Neural cell (in vitro differentiated cells): ENCODE data around the gene MTCH1. TPM values are rescaled to one million over a fixed set of nuclear protein-coding genes. Genes with fewer than 3 reads are reported as not detected.
A peak's percentile ranks its signal among the peaks of the same experiment; 100 is the strongest.

Experiments used
- H2AFZ ChIP-seq: fragments of 200-600, 300-800 bp; sonication (generic), shearing (Covaris generic); 2 replicates; pipeline ENCODE4 v1.6.0; 2014; ENCODE audit warnings: low read depth, mild to moderate bottlenecking, antibody characterized with exemption, low read length, moderate library complexity
- H3F3A ChIP-seq: fragments of 200-600 bp; shearing (Covaris generic); 2 replicates; pipeline ENCODE4 v1.6.1; 2016; ENCODE audit warnings: mild to moderate bottlenecking, moderate library complexity, mixed read lengths, antibody characterized with exemption, low read length; ENCODE audit not compliant: insufficient read depth, poor library complexity, severe bottlenecking
- H3K27ac ChIP-seq: fragments of 200-600, 300-800 bp; sonication (generic), shearing (Covaris generic); 2 replicates; pipeline ENCODE4 v1.5.1; 2014; ENCODE audit warnings: mild to moderate bottlenecking, low read length, moderate library complexity
- H3K27me3 ChIP-seq: fragments of 300-800, 200-600 bp; sonication (generic), shearing (Covaris generic); 2 replicates; pipeline ENCODE4 v1.6.0; 2014; ENCODE audit warnings: mild to moderate bottlenecking, low read depth, low read length, moderate library complexity; ENCODE audit not compliant: insufficient read depth
- H3K36me3 ChIP-seq: fragments of 300-800, 200-600 bp; sonication (generic), shearing (Covaris generic); 2 replicates; pipeline ENCODE4 v1.5.1; 2014; ENCODE audit warnings: mild to moderate bottlenecking, antibody characterized with exemption, low read length, moderate library complexity; ENCODE audit not compliant: insufficient read depth
- H3K4me2 ChIP-seq: fragments of 300-800, 200-600 bp; sonication (generic), shearing (Covaris generic); 2 replicates; pipeline ENCODE4 v1.6.0; 2014; ENCODE audit warnings: mild to moderate bottlenecking, low read length
- H3K4me3 ChIP-seq: fragments of 300-800, 200-600 bp; sonication (generic), shearing (Covaris generic); 2 replicates; pipeline ENCODE4 v1.5.1; 2014; ENCODE audit warnings: mild to moderate bottlenecking, low read length, moderate library complexity
- H3K79me2 ChIP-seq: fragments of 200-600 bp; shearing (Covaris generic); replicated peaks from 2 replicates; pipeline ENCODE4 v1.6.0; 2014; ENCODE audit warnings: mild to moderate bottlenecking, low read length, moderate library complexity; ENCODE audit not compliant: insufficient read depth
- H3K9ac ChIP-seq: fragments of 300-800, 200-600 bp; sonication (generic), shearing (Covaris generic); 2 replicates; pipeline ENCODE4 v1.6.1; 2016; ENCODE audit warnings: mild to moderate bottlenecking, low read length, mixed read lengths
- H3K9me2 ChIP-seq: fragments of 200-600 bp; shearing (Covaris generic); 2 replicates; pipeline ENCODE4 v1.6.1; 2016; ENCODE audit warnings: mild to moderate bottlenecking, low read length, mixed read lengths; ENCODE audit not compliant: insufficient read depth
- H3K9me3 ChIP-seq: fragments of 200-600, 300-800 bp; sonication (generic), shearing (Covaris generic); 2 replicates; pipeline ENCODE4 v1.6.1; 2016; ENCODE audit warnings: mild to moderate bottlenecking, mixed run types, low read length, moderate library complexity, mixed read lengths
- H4K20me1 ChIP-seq: fragments of 200-600 bp; shearing (Covaris generic); 2 replicates; pipeline ENCODE4 v1.6.1; 2016; ENCODE audit warnings: mild to moderate bottlenecking, mixed run types; ENCODE audit not compliant: insufficient read depth
- CTCF ChIP-seq: fragments of 450-650 bp; IDR thresholded peaks from 2 replicates; pipeline ENCODE4 v1.5.1; 2014; ENCODE audit warnings: antibody characterized with exemption, mild to moderate bottlenecking, moderate library complexity; ENCODE audit not compliant: poor library complexity, severe bottlenecking
- EP300 ChIP-seq: fragments of 450-650 bp; conservative IDR thresholded peaks from 2 replicates; pipeline ENCODE4 v1.6.1; 2014; ENCODE audit warnings: antibody characterized with exemption, mild to moderate bottlenecking, moderate library complexity; ENCODE audit not compliant: poor library complexity, severe bottlenecking
- MXI1 ChIP-seq: fragments of 450-650 bp; conservative IDR thresholded peaks from 2 replicates; pipeline ENCODE4 v1.6.1; 2014; ENCODE audit warnings: antibody characterized with exemption, mild to moderate bottlenecking; ENCODE audit not compliant: poor library complexity, severe bottlenecking
- POLR2AphosphoS5 ChIP-seq: IDR thresholded peaks from 2 replicates; pipeline ENCODE4 v1.6.1; 2012
- RAD21 ChIP-seq: fragments of 450-650 bp; conservative IDR thresholded peaks from 2 replicates; pipeline ENCODE4 v1.6.1; 2014; ENCODE audit warnings: antibody characterized with exemption, mild to moderate bottlenecking, moderate library complexity
- REST ChIP-seq: IDR thresholded peaks from 2 replicates; pipeline ENCODE4 v1.6.1; 2012; ENCODE audit warnings: borderline replicate concordance
- SMC3 ChIP-seq: fragments of 450-650 bp; conservative IDR thresholded peaks from 2 replicates; pipeline ENCODE4 v1.6.1; 2014; ENCODE audit warnings: antibody characterized with exemption, mild to moderate bottlenecking, moderate library complexity; ENCODE audit not compliant: poor library complexity
- TAF1 ChIP-seq: IDR thresholded peaks from 2 replicates; pipeline ENCODE4 v1.6.1; 2012; ENCODE audit warnings: low read depth
- polyA plus RNA-seq: library from polyadenylated mRNA; depleted of rRNA; stranded (reverse); fragments of >200 nt; gene quantifications from 2 replicates; pipeline ENCODE4 v1.2.3, GENCODE V29; 2014

Gene MTCH1
- polyA plus RNA-seq, 1 donor from 2014 or later, result 217 TPM

- no peaks in the 10 kb centered on the region for H3K9me3 ChIP-seq
- peak overlapping the region; percentile 89 for H3K4me3 ChIP-seq
- H4K20me1 ChIP-seq, result peaks cover 7% of the 10 kb centered on the region
- H3K27me3 ChIP-seq, result no peaks in the 10 kb centered on the region
- peaks cover 46% of the 10 kb centered on the region for H3K79me2 ChIP-seq
- H3K4me2 ChIP-seq, result peak overlapping the region; percentile 95
- no peaks in the 10 kb centered on the region for H3K9me2 ChIP-seq
- peak overlapping the region; percentile 69 for H2AFZ ChIP-seq
- no peaks in the 10 kb centered on the region for H3K36me3 ChIP-seq
- peak overlapping the region; percentile 89 for H3K27ac ChIP-seq
- no peaks in the 10 kb centered on the region for H3F3A ChIP-seq
- H3K9ac ChIP-seq, result peak overlapping the region; percentile 92
- no peak for TF ChIP-seq RAD21
- TF ChIP-seq SMC3, result no peak
- TF ChIP-seq REST, result no peak
- TF ChIP-seq CTCF, result no peak
Observed at GRCh38 chr6:36985417-36985807, 584 bp downstream of the MTCH1 start.

GRCh38 chr6:36984581-36985416 is 1.2 kb downstream of the MTCH1 start:
- Histone ChIP-seq H2AFZ (no peak overlapping the region), H3F3A (no peaks in the 10 kb centered on the region), H3K4me2 (peak overlapping the region; percentile 95), H3K79me2 (peaks cover 47% of the 10 kb centered on the region), H3K9me3 (no peaks in the 10 kb centered on the region), H3K9ac (peak overlapping the region; percentile 92), H3K27me3 (no peaks in the 10 kb centered on the region), H3K27ac (peak overlapping the region; percentile 89), H3K36me3 (no peaks in the 10 kb centered on the region), H3K4me3 (peak overlapping the region; percentile 89), H4K20me1 (peaks cover 7% of the 10 kb centered on the region), H3K9me2 (no peaks in the 10 kb centered on the region)
- TF ChIP-seq EP300 (peak; percentile 23), POLR2AphosphoS5 (peak; percentile 48), TAF1 (peak; percentile 60), MXI1 (no peak), CTCF (no peak)
